Posterior cingulate gyrus (tissue), 11 donors: ENCODE measurements around the gene HAGHL.
"Not testable (repeated sequence)": the region's sequence is repeated elsewhere in the genome, so short reads cannot be mapped to it uniquely, and the experiment has no call there.

Experiments used
- DNase-seq, 10 donors: peaks; one replicate each; pipeline versions ENCODE4 v3.0.0 to v3.0.0-alpha.2; 2020 to 2021; ENCODE audit warnings: mixed read lengths in 3 of 10
- intact Hi-C: fragments of 100-400 bp; cut with DNase I; formaldehyde crosslinking; loops from one replicate; pipeline ENCODE4 v1.15.1; 2023

The HAGHL gene

DNA sequence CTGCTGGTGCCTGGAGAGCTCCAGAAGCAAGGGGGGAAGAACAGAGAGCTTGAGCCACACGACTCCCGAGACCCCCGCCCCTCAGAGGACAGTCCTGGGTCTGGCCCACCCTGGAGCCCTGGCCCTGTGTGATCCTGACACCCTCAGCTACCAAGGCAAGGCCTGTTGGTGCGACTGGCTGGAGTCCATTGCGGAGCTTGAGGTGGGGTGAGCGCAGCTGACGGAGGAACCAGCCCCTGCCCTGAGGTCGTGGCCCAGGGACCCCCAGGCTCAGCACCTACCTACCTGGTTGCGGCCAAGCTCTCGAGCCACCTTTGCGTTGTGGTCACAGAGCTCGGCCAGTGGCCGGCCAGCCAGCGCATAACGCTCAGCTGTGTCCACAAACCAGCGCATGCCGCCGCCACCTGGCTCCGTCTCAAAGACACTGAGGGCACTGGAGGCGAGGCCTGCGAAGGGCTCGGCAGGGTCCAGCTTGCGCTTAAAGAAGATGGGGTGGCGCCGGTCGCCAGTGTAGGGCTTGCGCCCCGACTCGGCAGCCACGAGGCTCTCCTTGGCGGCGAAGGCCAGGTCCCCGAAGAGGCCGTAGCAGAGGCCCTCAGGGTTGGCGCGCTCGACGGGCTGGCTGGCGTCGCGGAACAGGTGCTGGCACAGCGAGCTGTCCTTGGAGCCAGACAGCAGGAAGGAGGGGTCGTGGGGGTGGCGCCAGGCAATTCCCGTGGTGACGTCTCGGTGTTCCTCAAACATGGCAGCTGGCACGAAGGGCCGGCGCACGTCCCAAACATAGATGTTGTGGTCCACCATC lies 40.2 kb upstream of the HAGHL start:
- intact Hi-C loops, result no loop called here

DNA sequence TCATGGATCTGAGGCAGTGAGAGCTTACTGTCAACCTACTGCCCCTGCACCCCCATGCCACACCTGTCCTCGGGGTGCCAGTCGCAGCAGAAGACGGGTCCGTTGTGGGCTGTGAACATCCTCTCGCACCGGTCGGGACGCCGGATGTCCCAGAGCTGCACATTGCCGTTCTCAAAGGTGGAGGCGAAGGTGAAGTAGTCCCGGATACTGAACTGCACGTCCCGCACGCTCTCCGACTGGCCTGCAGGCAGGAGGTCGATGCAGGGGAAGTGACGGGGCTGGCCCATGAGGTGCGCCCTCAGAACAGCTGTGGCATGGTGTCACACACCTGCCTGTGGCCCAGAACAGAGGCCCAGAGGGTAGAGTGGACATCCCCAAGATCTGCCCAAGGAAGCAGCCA lies 39.4 kb upstream of the HAGHL start:
- intact Hi-C loops, result no loop called here
- DNase-seq, result no peak

More for the DNA sequence above, 40.2 kb upstream of the HAGHL start:
- peak in 1 of 10 donors; percentile 71 for DNase-seq

DNA sequence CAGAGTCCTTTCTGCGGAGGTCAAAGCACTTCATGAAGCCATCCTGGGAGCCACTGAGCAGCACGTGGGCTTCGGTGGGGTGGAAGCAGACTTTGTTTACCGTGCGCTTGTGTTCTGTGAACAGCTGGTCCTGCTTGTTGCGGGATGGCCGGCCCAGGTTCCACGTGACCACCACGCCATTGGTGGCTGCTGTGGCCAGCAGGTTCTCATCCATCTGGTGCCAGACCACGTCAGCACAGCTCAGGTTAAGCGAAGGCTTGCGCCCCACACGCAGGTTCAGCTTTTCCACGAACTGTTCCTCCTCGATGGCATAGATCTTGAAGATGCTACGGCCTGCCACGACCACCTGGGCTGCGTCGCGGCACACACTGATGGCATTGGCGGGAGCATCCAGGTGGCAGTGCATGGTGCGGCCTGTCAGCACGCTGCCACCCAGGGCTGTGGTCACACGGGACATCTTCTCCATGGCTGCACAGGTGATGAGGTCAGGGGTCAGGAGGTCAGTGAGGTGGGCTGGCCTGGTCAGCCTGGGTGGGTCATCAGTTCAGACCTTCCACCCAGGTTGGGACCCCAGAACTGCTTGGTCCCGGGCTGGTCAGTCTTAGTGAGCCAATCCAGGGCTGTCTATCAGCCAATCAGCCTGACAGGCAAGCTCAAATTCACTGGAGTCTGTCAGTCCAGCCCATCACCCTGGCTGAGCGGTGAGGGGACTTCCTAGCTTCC lies 37.6 kb upstream of the HAGHL start:
- DNase-seq, result no peak
- intact Hi-C loops, result no loop called here

DNA sequence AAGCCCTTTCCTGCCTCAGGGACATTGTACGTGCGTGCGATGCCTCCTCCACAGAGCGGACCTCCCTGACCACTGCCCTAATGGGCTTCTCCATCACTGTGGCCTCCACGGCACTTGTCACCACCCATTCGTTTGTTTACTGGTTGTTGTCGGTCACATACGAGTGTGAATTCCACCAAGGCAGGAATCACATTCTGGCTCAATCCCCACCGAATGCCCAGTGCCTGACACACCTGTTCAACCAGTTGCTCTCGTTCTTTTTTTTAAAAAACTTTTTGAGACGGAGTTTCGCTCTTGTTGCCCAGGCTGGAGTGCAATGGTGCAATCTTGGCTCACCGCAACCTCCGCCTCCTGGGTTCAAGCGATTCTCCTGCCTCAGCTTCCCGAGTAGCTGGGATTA lies 35.7 kb upstream of the HAGHL start:
- DNase-seq, result not testable (repeated sequence)

DNA sequence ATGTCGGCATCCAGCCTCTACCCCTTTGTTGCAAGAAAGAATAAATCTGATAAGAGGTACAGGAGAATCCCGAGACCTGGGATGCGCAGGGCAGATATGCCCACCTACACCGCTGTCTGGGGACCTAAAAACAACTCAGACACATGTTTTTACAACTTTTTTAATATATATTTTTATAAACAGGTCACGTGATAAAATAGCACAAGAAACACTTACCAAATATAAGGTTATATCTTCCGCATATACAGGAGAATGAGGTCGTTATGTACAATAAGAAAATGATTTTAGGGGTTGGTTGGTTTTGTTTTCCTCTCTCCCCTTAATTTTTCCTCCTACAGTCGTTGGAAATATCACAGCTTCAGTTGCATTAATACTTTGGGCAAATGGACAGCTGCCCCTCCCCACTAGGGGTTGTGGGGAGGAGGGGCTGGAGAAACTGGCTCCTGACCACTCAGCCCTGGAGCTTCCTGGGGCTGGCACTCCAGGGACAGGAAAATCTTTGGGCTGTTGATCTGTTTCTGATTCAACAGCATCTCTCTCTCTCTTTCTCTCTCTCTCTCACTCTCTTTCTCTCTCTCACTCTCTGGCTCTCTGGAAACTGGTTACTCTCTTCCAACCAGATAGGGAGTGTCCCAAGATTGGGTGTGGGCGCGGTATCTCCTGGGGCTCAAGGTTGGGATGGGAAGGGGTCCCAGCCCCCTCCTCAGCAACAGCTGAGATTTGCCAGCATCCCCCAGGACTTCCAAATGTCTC lies 34.4 kb upstream of the HAGHL start:
- DNase-seq, result no peak
- intact Hi-C loops, result no loop called here

More for the DNA sequence above, 35.7 kb upstream of the HAGHL start:
- intact Hi-C loops, result not testable (repeated sequence)

DNA sequence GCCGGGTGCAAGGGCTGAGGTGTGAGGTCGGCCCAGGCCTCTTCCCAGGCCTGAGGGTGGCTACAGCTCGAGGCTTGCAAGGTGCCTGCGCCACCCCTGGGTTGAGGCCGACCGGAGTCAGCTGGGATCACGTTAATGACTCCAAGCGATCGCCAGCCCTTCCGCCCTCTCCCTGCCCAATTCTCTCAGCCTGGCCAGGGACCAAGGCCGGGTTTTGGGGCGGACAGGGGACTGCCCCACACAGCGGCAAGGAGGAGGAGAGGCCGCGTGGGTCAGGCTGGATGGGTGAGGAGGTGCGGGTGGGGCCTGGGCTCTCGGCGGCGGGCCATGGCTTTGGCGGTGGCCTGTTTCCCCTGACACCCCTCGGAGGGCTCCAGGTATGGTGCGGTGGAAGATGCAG lies 33.5 kb upstream of the HAGHL start:
- intact Hi-C loops, result no loop called here
- DNase-seq, result no peak

DNA sequence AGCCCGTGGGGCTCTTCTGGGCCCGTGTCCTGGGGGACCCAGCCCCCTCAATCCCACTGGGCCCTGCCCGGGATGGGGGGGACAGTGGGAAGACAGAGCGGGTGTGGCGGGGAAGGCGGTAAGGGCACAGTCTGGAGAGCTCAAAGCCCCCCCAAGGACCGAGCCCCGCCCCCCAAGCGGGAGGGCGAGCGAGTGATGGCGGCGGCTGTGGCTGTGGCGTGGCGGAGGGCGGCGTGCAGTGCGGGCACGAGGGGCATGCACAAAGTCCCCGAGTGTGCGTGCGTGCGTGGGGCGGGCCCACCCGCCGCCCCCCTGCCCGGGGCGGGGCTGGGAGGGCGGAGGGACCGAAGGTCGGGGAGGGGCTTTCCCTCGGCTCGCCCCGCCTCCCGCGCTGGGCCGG lies 33.1 kb upstream of the HAGHL start:
- intact Hi-C loops, result no loop called here
- DNase-seq, result no peak

DNA sequence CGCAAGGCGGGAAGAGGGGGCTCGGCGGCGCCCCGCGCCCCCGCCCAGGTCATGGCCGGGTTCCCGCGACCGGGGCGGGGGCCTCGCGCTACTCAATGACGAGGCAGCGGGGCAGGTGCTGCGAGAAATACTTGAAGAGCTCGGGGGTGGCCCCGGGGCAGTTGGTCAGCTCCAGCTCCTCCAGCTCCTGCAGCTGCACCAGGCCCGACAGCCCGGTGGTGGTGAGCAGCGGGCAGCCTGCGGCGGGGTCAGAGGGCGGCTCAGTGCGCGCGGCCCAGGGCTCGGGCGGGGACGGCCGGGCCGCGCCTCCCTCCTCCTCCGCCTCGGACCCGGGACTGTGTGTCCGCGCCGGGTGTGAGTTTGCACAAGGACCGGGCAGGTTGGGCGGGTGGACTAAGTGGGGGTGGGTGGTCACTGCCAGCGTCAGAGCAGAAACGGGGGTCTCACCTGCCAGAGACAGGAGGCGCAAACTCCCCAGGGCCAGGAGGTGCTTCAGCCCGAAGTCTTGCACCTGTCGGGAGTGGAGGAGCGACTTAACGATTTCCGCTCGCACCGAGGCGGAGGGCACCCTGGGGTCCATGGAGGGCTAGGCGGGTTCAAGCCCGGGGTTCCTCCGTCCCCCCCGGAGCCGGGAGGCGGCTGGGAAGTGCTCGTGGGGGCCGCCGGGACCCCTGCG lies 32.6 kb upstream of the HAGHL start:
- intact Hi-C loops, result no loop called here

DNA sequence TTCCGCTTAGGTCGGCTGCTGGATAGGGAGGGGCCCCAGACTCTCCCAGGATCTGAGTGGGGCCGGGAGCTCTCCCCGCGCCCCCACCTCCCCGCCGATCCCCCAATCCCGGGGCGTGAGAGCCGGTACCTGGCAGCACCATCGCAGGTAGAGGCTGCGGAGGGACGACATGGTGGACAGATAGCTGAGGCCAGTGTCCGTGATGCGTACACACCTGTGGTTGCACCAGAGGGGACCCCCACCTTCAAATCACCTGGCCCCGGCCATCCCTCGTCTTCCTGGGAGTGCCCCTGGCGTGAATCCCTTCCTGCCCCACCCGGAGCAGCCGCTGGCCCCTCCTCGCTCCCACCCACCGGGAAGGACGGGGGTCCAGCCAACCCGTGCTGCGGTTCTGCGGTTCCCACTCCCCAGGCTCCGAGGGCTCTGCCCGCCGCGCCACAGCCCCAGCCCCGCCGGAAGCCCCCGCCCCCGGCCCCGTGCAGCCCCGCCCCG lies 32.0 kb upstream of the HAGHL start:
- intact Hi-C loops, result no loop called here
- peak in 1 of 10 donors; percentile 69 for DNase-seq

More for the DNA sequence above, 32.6 kb upstream of the HAGHL start:
- DNase-seq, result peak in 1 of 10 donors; percentile 70

DNA sequence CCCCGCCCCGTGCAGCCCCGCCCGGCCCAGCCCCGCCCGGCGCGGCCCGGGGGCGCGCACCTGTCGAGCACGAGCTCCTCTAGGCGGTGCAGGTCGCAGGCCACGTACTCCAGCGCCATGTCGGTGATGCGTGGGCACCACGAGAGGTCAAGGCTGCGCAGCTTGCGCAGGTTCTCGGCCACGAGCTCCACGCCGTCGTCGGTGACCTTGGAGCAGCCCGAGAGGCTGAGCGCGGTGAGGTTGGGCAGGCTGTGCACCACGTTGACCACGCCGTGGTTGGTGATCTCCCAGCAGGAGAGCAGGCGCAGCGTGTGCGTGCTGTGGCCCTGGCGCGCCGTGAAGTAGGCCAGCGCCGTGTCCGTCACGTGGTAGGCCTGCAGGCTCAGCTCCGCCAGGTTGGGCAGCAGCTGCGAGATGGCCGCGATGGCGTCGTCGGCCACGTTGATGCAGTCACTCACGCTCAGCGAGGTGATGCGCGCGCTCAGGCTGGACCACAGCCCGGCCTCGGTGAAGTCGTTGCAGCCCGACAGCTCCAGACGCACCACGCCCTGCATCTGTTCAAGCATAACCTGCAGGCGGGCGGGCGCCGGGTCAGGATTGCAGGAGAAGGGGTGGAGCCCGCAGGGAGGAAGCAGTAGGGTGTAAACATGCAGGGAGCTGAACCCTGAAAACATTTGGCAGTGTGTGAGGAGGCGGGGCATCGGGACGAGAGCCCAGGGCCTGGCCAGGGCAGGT lies 31.4 kb upstream of the HAGHL start:
- DNase-seq, result peak in 8 of 10 donors; percentile 63 to 96 (median 76)
- intact Hi-C loops, result no loop called here

DNA sequence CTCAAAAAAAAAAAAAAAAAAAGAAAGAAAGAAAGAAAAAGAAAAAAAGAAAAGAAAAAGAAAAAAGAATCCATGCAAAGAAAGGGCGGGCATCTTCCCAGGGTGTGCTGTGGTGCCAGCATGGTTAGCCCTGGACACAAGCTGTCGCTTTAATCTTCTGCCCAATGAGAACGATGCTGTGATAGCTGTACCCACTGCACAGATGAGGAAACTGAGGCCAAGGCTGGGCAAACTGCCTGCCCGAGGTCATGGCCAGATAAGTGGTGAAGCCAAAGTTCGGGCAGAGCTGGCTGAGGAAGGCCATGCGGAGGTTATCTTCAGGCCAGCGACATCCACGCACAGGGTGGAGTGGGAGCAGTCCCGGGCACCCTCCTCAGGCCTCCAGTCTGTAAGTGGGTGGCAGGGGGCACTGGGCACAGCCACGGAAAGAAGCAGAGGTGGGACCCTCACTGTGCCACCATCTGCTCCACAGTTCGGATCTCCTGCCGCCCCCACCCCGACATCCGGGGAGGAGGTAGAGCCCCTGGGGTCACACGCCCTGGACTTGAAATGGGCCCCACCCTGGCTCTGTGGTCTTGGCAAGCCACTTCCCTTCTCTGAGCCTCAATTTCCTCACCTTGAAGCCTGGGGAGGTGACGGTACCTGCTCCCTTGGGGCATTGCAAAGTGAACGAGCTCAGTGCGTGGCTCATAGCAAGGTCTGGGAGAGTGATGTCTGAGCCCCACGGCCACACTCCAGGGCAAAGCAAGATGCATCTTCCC lies 27.8 kb upstream of the HAGHL start:
- intact Hi-C loops, result no loop called here

DNA sequence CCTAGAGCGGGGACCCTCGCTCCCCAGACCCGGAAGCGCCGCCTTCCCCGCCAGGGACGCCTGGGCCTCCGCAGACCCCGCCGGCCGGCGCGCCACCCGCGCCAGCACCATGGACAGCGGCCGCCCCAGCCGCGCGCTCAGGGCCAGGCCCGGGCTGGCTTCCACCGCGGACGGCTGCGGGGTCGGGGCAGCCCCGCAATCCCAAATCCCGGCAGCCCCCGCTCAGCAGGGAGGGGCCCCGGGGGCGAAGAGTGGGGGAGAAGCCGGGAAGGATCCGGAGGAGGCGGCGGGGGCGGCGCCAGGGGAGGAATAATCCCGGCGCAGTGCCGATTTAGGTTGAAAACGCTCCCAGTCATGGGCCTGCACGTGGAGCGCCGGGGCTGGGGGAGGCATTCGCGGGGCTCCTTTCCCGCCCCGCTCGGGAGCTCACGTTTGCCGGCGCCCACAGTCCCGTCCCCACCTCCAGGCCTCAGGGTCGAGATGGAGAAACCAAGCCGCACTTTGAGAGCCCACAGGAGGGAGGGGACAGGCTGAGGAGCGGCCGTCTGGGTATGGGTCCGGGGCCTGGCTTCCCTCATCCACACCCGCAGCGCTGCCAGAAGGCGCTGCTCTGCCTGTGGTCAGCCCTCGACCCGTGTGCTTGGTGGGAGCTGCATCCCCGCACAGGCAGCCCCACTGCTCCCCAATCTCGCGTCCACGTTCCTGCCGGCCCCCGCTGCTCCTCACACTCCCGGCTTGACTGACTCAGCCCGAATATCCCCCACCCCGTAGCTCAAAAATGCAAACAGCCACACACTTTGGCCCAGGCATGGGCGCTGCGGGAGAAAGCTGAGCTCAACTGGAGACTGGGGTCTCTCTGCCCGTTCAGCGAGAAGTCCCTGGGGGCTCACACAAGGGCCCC lies 26.0 kb upstream of the HAGHL start:
- intact Hi-C loops, result no loop called here
- DNase-seq, result no peak

More for the DNA sequence above, 27.8 kb upstream of the HAGHL start:
- DNase-seq, result no peak

DNA sequence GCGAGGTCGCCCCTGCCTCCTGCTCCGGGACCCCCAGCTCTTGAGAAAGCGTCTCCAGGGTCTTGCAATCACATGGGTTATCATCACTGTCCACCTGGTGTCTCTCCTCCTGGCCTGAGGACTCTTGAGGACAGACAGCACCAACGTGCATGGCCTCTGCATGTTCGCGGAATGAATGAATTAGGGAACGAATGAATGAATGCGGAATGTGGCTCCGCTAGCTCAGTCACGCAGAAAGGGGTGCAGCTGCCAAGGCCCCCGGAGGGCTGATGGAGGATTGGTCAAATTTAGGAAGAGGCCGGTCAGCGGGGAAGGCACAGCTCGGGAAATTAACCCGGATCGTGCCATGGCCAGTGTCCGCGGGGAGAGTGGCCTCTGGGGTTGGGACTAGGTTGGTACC lies 24.6 kb upstream of the HAGHL start:
- no peak for DNase-seq
- intact Hi-C loops, result no loop called here

DNA sequence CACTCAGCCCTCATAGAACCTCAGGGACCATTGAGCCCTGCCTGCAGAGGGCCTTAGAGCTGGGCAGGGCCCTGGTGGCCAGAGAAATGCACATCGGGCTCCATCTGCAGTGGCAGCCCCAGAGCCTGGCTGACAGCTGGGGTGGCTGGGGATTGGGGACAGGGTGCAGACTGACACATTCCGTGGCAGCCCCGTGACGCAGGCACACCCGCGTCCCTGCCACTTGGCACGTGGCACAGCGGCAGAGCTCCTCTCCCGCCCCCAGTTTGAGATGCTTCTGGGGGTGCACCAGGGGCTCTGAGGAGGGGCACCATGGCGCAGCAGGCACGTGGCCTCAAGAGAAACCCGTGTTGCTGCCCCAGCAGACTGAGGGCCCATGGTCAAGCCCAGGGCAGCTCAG lies 23.5 kb upstream of the HAGHL start:
- intact Hi-C loops, result no loop called here
- peak in 4 of 10 donors; percentile 53 to 92 (median 83) for DNase-seq

DNA sequence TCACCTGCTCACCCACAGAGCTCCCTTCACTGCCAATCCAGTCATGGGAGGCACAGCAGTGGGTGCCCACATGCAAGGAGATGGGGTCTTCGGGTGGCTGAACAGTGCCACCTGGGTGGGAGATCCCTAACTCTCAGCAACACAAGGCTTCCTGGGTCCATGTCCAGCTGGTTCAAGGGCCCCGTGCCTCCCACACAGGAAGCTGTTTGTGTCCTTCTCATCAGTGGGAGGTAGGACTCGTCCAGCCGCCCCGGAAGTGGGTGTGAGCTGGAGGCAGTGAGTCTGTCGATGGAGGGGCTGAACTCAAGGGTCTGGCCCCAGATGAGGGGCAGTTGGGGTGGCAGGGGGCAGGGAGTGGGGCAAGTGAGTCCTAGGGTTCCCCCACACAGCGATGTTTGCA lies 22.9 kb upstream of the HAGHL start:
- no peak for DNase-seq
- intact Hi-C loops, result no loop called here

DNA sequence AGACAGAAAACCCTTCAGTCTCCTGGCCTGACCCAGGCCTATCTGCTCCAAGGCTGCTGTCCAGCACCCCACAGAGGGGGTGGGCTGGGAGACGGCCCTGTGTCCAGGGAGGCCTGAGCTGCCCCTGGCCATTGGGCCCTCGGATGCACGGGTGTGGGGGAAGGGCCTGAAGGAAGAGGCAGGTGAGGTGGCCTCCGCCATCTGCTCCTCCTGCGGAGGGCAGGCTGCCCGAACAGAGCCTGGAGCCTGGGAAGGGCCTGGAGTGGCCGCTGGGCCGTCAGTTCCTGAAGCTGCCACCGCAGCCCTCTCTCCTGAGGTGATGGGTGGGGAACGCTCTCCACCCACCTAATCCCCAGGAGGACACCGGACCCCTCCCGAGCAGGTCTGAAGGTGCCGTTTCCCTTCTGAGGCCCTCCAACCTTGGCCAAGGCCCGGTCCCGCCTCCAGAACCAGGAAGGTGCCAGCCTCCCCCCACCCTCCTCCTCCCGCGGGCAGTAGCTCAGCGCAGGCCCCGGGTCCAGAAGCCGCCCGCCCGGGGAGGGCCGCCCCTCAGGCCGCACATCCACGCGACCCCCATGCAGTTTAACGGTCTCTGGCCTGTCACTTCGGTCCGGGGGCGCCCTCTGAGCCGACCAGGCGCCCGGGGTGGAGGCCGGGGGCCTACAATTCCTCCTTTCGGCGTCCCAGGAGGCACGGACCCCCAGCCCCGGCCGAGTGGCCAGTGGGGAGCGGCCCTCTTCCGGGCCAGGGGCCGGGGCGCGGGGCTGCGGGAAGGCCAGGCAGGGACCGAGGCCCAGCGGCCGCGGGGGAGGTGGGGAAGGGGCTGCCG lies 22.1 kb upstream of the HAGHL start:
- intact Hi-C loops, result no loop called here
- no peak for DNase-seq
